K562 (cell line): Measurements from ENCODE around the gene HSDL1. TPM values are rescaled to one million over a fixed set of nuclear protein-coding genes. Genes with fewer than 3 reads are reported as not detected.
A peak's percentile ranks its signal among the peaks of the same experiment; 100 is the strongest.

Experiments
- BCL6 ChIP-seq: fragments of 250-450 bp; sonication (Bioruptor Pico); IDR thresholded peaks from 2 replicates; pipeline ENCODE4 v1.4.0; 2020
- DDX20 ChIP-seq: fragments of 450-650 bp; IDR thresholded peaks from 2 replicates; pipeline ENCODE4 v1.6.1; 2016; ENCODE audit warnings: missing genetic modification characterization, low read depth, mild to moderate bottlenecking, missing compliant biosample characterization, moderate library complexity
- E2F5 ChIP-seq: sonication (generic); formaldehyde crosslinking; IDR thresholded peaks from 2 replicates; pipeline ENCODE4 v1.8.0; 2022; ENCODE audit warnings: mild to moderate bottlenecking, missing genetic modification reagents
- GATAD2B ChIP-seq: fragments of 450-650 bp; IDR thresholded peaks from 2 replicates; pipeline ENCODE4 v1.6.1; 2017; ENCODE audit warnings: mild to moderate bottlenecking, borderline replicate concordance
- GTF2F1 ChIP-seq: IDR thresholded peaks from 2 replicates; pipeline ENCODE4 v1.6.1; 2011; ENCODE audit warnings: low read depth, low read length, improper control_type of control experiment
- HMG20A ChIP-seq: fragments of 450-650 bp; formaldehyde crosslinking; conservative IDR thresholded peaks from 2 replicates; pipeline ENCODE4 v1.4.0; 2020; ENCODE audit warnings: mild to moderate bottlenecking, mixed read lengths
- MAFG ChIP-seq: fragments of 450-650 bp; conservative IDR thresholded peaks from 2 replicates; pipeline ENCODE4 v1.6.1; 2016; ENCODE audit warnings: missing genetic modification characterization, missing compliant biosample characterization
- MBD2 ChIP-seq: sonication (generic); IDR thresholded peaks from 2 replicates; pipeline ENCODE4 v1.6.1; 2016; ENCODE audit warnings: low read depth, borderline replicate concordance
- MCM2 ChIP-seq: fragments of 450-650 bp; IDR thresholded peaks from 2 replicates; pipeline ENCODE4 v1.6.1; 2017; ENCODE audit warnings: low read depth, mild to moderate bottlenecking
- MEIS2 ChIP-seq: fragments of 450-650 bp; IDR thresholded peaks from 2 replicates; pipeline ENCODE4 v1.6.1; 2014; ENCODE audit warnings: mild to moderate bottlenecking; ENCODE audit not compliant: partially characterized antibody
- MYC ChIP-seq, 2 experiments: fragments of 250-450 bp in 1 of 2; sonication (Bioruptor Pico) in 1 of 2; IDR thresholded peaks; 2 replicates each; pipeline versions ENCODE4 v1.5.1 to v1.6.1; 2012 to 2021; ENCODE audit warnings: low read depth in 2 of 2, borderline replicate concordance in 1 of 2, improper control_type of control experiment in 1 of 2, low read length in 1 of 2, mild to moderate bottlenecking in 1 of 2, moderate library complexity in 1 of 2
- NONO ChIP-seq, 2 experiments: fragments of 200-400 bp in 1 of 2; fragments of 450-650 bp in 1 of 2; formaldehyde crosslinking in 1 of 2; IDR thresholded peaks; 2 replicates each; pipeline ENCODE4 v1.6.1; 2017; ENCODE audit warnings: low read depth in 2 of 2, mild to moderate bottlenecking in 2 of 2, moderate library complexity in 2 of 2, low read length in 1 of 2
- POLR2AphosphoS5 ChIP-seq: IDR thresholded peaks from 2 replicates; pipeline ENCODE4 v1.6.1; 2011; ENCODE audit warnings: mild to moderate bottlenecking, low read depth, low read length, moderate library complexity; ENCODE audit not compliant: control insufficient read depth, insufficient read depth
- POLR2B ChIP-seq: fragments of 450-650 bp; IDR thresholded peaks from 2 replicates; pipeline ENCODE4 v1.6.1; 2018; ENCODE audit warnings: low read depth; ENCODE audit not compliant: partially characterized antibody
- RBM34 ChIP-seq: fragments of 200-400 bp; formaldehyde crosslinking; IDR thresholded peaks from 2 replicates; pipeline ENCODE4 v1.6.1; 2018; ENCODE audit warnings: low read length, borderline replicate concordance; ENCODE audit not compliant: insufficient read depth
- RUNX1 ChIP-seq: sonication (generic); IDR thresholded peaks from 2 replicates; pipeline ENCODE4 v1.6.1; 2016; ENCODE audit warnings: antibody characterized with exemption, low read depth
- TOE1 ChIP-seq, 2 experiments: fragments of 450-650 bp in 1 of 2; sonication (generic) in 1 of 2; formaldehyde crosslinking in 1 of 2; IDR thresholded peaks; 2 replicates each; pipeline versions ENCODE4 v1.7.1 to v1.8.0; 2016 to 2022; ENCODE audit warnings: borderline replicate concordance in 2 of 2, mild to moderate bottlenecking in 2 of 2, antibody characterized with exemption in 1 of 2, inconsistent platforms in 1 of 2, low read depth in 1 of 2, missing genetic modification reagents in 1 of 2, moderate library complexity in 1 of 2
- ZNF12 ChIP-seq: sonication (generic); formaldehyde crosslinking; IDR thresholded peaks from 2 replicates; pipeline ENCODE4 v1.4.0; 2020; ENCODE audit warnings: mild to moderate bottlenecking, missing genetic modification reagents
- polyA plus RNA-seq, 8 experiments: library from polyadenylated mRNA; depleted of rRNA in 4 of 8; stranded (reverse) in 5 of 8; unstranded in 3 of 8; fragments of >200 nt; fragmentation: Nextera tagmentation in 2 of 8; fragmentation: Illumina TruSeq in 1 of 8; extraction: Ambion mirVana in 2 of 8; extraction: Trizol in 1 of 8; gene quantifications; 2 replicates each; pipeline versions ENCODE4 v1.2.1 to v1.2.3, GENCODE V29; 2011 to 2014; ENCODE audit warnings: inconsistent platforms in 1 of 8, missing spikeins in 1 of 8
- total RNA-seq, 7 experiments: library from RNA; depleted of rRNA in 6 of 7; stranded (reverse); fragments of >200 nt in 6 of 7; fragmentation: Illumina TruSeq in 2 of 7; extraction: Trizol in 2 of 7; gene quantifications; 2 replicates each; pipeline versions ENCODE4 v1.2.1 to v1.2.3, GENCODE V29; 2011 to 2021; ENCODE audit warnings: low replicate concordance in 1 of 7
- TF ChIP-seq, protein P1 (sequence below): fragments of 450-650 bp; formaldehyde crosslinking; IDR thresholded peaks from 2 replicates; pipeline ENCODE4 v1.4.0; 2020; ENCODE audit warnings: mild to moderate bottlenecking, mixed read lengths
- TF ChIP-seq, protein P2 (sequence below): sonication (generic); formaldehyde crosslinking; IDR thresholded peaks from 2 replicates; pipeline ENCODE4 v1.9.0; 2022; ENCODE audit warnings: mild to moderate bottlenecking, missing genetic modification reagents
- TF ChIP-seq, protein P3 (sequence below): fragments of 200-400 bp; formaldehyde crosslinking; IDR thresholded peaks from 2 replicates; pipeline ENCODE4 v1.6.1; 2017; ENCODE audit warnings: mild to moderate bottlenecking, low read depth, low read length, moderate library complexity

The HSDL1 gene
- total and polyA plus RNA-seq, 9 of the 15 experiments (the other 6 are each of a cell fraction or from before 2014, with no cell fraction given) = 14.8 to 41.2 (median 27.7) TPM

DNA sequence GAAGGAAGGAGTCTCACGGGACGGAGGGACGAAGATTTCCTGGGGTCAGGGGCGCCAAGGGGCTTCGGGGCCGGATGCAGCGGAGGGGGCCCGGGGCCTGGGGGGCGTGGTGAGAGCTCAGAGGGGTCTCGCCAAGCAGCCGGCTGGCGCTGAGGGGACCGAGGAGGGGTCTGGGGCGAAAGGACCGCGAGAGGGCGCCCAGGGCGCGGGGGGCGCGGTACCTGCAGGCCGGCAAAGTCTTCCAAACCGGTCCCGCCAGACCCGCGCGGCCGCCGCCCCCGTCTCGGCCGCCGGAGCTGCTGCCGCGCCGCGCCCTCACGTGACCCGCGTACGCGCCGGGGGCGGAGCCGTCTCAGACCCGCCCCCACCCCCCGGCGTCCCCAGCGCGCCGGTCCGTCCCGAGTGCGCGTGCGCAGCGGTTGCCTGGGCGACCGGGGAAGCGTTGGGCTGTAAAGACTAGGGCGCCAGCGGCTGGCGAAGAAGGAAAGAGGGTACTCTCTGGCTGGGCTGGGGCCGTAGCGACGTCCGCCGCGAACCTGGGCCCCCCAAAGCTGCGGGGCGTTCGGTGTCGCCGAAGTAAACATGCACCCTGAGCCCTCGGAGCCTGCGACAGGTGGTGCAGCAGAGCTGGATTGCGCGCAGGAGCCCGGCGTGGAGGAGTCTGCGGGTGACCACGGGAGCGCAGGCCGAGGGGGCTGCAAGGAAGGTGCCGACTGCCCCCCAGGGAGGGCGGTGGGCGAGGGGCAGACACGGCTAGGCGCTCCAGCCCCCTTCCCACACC is at the start of gene HSDL1, which contains the start of gene DNAAF1 (continued):
- TF ChIP-seq, protein P1, sequence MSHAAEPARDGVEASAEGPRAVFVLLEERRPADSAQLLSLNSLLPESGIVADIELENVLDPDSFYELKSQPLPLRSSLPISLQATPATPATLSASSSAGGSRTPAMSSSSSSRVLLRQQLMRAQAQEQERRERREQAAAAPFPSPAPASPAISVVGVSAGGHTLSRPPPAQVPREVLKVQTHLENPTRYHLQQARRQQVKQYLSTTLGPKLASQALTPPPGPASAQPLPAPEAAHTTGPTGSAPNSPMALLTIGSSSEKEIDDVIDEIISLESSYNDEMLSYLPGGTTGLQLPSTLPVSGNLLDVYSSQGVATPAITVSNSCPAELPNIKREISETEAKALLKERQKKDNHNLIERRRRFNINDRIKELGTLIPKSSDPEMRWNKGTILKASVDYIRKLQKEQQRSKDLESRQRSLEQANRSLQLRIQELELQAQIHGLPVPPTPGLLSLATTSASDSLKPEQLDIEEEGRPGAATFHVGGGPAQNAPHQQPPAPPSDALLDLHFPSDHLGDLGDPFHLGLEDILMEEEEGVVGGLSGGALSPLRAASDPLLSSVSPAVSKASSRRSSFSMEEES (CRISPR knock-in tag) = peak; percentile 97
- TF ChIP-seq MYC (IDR thresholded peaks at IDR 0.05; ENCODE audit: low read depth, low read length) (peak; percentile 35; the same call in 1 of the 2 replicates), MYC (CRISPR knock-in tag; IDR thresholded peaks at IDR 0.05; ENCODE audit: borderline replicate concordance, low read depth) (no peak), POLR2B (peak; percentile 35), BCL6 (CRISPR knock-in tag) (no peak), MCM2 (no peak), RBM34 (no peak), TOE1 (IDR thresholded peaks at IDR 0.05; ENCODE audit: borderline replicate concordance) (peak; percentile 53; the same call in 1 of the 2 replicates), TOE1 (CRISPR knock-in tag; IDR thresholded peaks at IDR 0.05; ENCODE audit: borderline replicate concordance, low read depth) (0 out of 2 replicates have a peak, but pooled peaks have one; percentile 48), E2F5 (0 out of 2 replicates have a peak, but pooled peaks have one; percentile 52), HMG20A (CRISPR knock-in tag) (no peak), MAFG (no peak), GATAD2B (peak; percentile 68), MBD2 (peak; percentile 72; the same call in 1 of the 2 replicates), ZNF12 (no peak), DDX20 (no peak), GTF2F1 (no peak), POLR2AphosphoS5 (peak; percentile 36; the same call in 1 of the 2 replicates), MEIS2 (peak; percentile 71), RUNX1 (peak; percentile 49; the same call in 1 of the 2 replicates), NONO (IDR thresholded peaks at IDR 0.05; ENCODE audit: low read depth in 2 of 2, low read length in 1 of 2) (peak in 1 of 2 experiments; percentile 63; a peak in 1 of 4 replicates)
- TF ChIP-seq, protein P2, sequence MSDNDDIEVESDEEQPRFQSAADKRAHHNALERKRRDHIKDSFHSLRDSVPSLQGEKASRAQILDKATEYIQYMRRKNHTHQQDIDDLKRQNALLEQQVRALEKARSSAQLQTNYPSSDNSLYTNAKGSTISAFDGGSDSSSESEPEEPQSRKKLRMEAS = peak; percentile 69; the same call in 1 of the 2 replicates
- TF ChIP-seq, protein P3, sequence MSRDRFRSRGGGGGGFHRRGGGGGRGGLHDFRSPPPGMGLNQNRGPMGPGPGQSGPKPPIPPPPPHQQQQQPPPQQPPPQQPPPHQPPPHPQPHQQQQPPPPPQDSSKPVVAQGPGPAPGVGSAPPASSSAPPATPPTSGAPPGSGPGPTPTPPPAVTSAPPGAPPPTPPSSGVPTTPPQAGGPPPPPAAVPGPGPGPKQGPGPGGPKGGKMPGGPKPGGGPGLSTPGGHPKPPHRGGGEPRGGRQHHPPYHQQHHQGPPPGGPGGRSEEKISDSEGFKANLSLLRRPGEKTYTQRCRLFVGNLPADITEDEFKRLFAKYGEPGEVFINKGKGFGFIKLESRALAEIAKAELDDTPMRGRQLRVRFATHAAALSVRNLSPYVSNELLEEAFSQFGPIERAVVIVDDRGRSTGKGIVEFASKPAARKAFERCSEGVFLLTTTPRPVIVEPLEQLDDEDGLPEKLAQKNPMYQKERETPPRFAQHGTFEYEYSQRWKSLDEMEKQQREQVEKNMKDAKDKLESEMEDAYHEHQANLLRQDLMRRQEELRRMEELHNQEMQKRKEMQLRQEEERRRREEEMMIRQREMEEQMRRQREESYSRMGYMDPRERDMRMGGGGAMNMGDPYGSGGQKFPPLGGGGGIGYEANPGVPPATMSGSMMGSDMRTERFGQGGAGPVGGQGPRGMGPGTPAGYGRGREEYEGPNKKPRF = no peak
